Upper lobe of left lung (tissue), 6 donors: ENCODE results near the gene PLSCR3. TPM values are rescaled to one million over a fixed set of nuclear protein-coding genes. Genes with fewer than 3 reads are reported as not detected.

Experiments
- ATAC-seq, 2 donors: fragments of 200-7000 bp; cut with Tn5 transposase; one replicate each; pipeline ENCODE4 v1.9.1; 2022; ENCODE audit warnings: mild to moderate bottlenecking in 2 of 2, moderate library complexity in 2 of 2; ENCODE audit not compliant: low FRiP score in 2 of 2
- DNase-seq, 2 donors: peaks; one replicate each; pipeline ENCODE4 v3.0.0-alpha.2; 2019 to 2020
- H3K27ac ChIP-seq, 4 donors: fragments of 200-600 bp; sonication (generic); one replicate each; pipeline ENCODE4 v1.5.1; 2016 to 2019
- H3K27me3 ChIP-seq, 4 donors: fragments of 200-600 bp; sonication (generic); one replicate each; pipeline ENCODE4 v1.5.1; 2017 to 2019
- H3K36me3 ChIP-seq, 4 donors: fragments of 200-600 bp; sonication (generic); one replicate each; pipeline ENCODE4 v1.5.1; 2016 to 2019
- H3K4me1 ChIP-seq, 4 donors: fragments of 200-600 bp; sonication (generic); one replicate each; pipeline ENCODE4 v1.5.1; 2018 to 2019
- H3K4me3 ChIP-seq, 4 donors: fragments of 200-600 bp; sonication (generic); one replicate each; pipeline ENCODE4 v1.5.1; 2017 to 2019; ENCODE audit warnings: mild to moderate bottlenecking in 2 of 4, moderate library complexity in 1 of 4
- H3K9me3 ChIP-seq, 4 donors: fragments of 200-600 bp; sonication (generic); one replicate each; pipeline ENCODE4 v1.5.1; 2018 to 2019
- CTCF ChIP-seq, 6 experiments: fragments of 450-650 bp in 4 of 6; fragments of 200-600 bp in 2 of 6; sonication (generic) in 2 of 6; IDR thresholded peaks; one replicate each; pipeline ENCODE4 v1.5.1; 2016 to 2019; ENCODE audit warnings: antibody characterized with exemption in 6 of 6
- EP300 ChIP-seq, 4 donors: sonication (generic); formaldehyde crosslinking; IDR thresholded peaks; one replicate each; pipeline ENCODE4 v1.5.1; 2017; ENCODE audit warnings: antibody characterized with exemption in 4 of 4, control low read depth in 2 of 4
- POLR2A ChIP-seq, 4 donors: fragments of 450-650 bp; IDR thresholded peaks; one replicate each; pipeline ENCODE4 v1.5.1; 2016 to 2017; ENCODE audit warnings: antibody characterized with exemption in 4 of 4, mild to moderate bottlenecking in 2 of 4
- POLR2AphosphoS5 ChIP-seq, 2 donors: sonication (generic); formaldehyde crosslinking; IDR thresholded peaks; one replicate each; pipeline ENCODE4 v1.5.1; 2017; ENCODE audit warnings: antibody characterized with exemption in 2 of 2
- WGBS, 2 donors: methylation state at CpG; one replicate each; pipeline ENCODE4 v1.1.5; 2017 to 2018; 5-methylcytosine and 5-hydroxymethylcytosine counted together
- total RNA-seq, 6 donors: library from RNA; depleted of rRNA in 4 of 6; stranded (reverse); fragments of >200 nt in 4 of 6; gene quantifications; one replicate each; pipeline versions ENCODE4 v1.1.0 to v1.2.1, GENCODE V29; 2016 to 2021
- donor health status: DM: no; HTN: no; CAD: no; lungs with moderate emphysema.
- donor health status: DM: no; HTN: yes; CAD: no; lungs with severe emphysema.

PLSCR3 gene
- total RNA-seq, 6 donors from 2014 or later = 20.6 to 64.5 (median 37.7) TPM

- no peak for ATAC-seq
- 93 to 97% methylated on average over 9 to 11 of the region's 11 CpGs for WGBS, 2 donors
- H3K4me1 ChIP-seq = peaks cover 20 to 25% (median 21%) of the 10 kb centered on the region in 4 donors
- no peak overlapping the region for H3K4me3 ChIP-seq
- H3K27me3 ChIP-seq = no peaks in the 10 kb centered on the region
- H3K36me3 ChIP-seq = no peaks in the 10 kb centered on the region
- peak in 1 of 2 donors; percentile 76 for DNase-seq
- TF ChIP-seq POLR2AphosphoS5 (IDR thresholded peaks at IDR 0.05) (no peak), CTCF (IDR thresholded peaks at IDR 0.05) (no peak), EP300 (IDR thresholded peaks at IDR 0.05) (no peak), POLR2A (IDR thresholded peaks at IDR 0.05) (no peak)
- no peak overlapping the region for H3K27ac ChIP-seq
- no peaks in the 10 kb centered on the region for H3K9me3 ChIP-seq
Observed at GRCh38 chr17:7432296-7432695, 38.0 kb upstream of the PLSCR3 start.

- H3K27me3 ChIP-seq = no peaks in the 10 kb centered on the region
- H3K9me3 ChIP-seq = no peaks in the 10 kb centered on the region
- WGBS, 2 donors = 82% methylated on average over 1 of the region's 1 CpG; no CpG with 5 or more reads in 1 of the 2 donors
- ATAC-seq (no peak), DNase-seq (no peak)
- H3K4me1 ChIP-seq = peaks cover 9 to 14% (median 11%) of the 10 kb centered on the region in 4 donors
- H3K27ac ChIP-seq = no peak overlapping the region
- no peak overlapping the region for H3K4me3 ChIP-seq
- H3K36me3 ChIP-seq = no peaks in the 10 kb centered on the region
- TF ChIP-seq POLR2A (IDR thresholded peaks at IDR 0.05) (no peak), POLR2AphosphoS5 (IDR thresholded peaks at IDR 0.05) (no peak), CTCF (IDR thresholded peaks at IDR 0.05) (no peak), EP300 (IDR thresholded peaks at IDR 0.05) (no peak)
Observed at GRCh38 chr17:7431231-7431630, 36.9 kb upstream of the PLSCR3 start.

- DNase-seq (peak in 1 of 2 donors; percentile 70), ATAC-seq (no peak)
- Histone ChIP-seq H3K27ac (no peak overlapping the region), H3K4me1 (peaks cover 0 to 1% (median under 1%) of the 10 kb centered on the region in 4 donors), H3K36me3 (no peaks in the 10 kb centered on the region), H3K27me3 (no peaks in the 10 kb centered on the region), H3K9me3 (no peaks in the 10 kb centered on the region), H3K4me3 (no peak overlapping the region)
- TF ChIP-seq POLR2A (IDR thresholded peaks at IDR 0.05) = no peak
- TF ChIP-seq CTCF (IDR thresholded peaks at IDR 0.05) = no peak
- no peak for TF ChIP-seq EP300 (IDR thresholded peaks at IDR 0.05)
- TF ChIP-seq POLR2AphosphoS5 (IDR thresholded peaks at IDR 0.05) = no peak
- WGBS, 2 donors = 90 to 93% methylated on average over 8 to 10 of the region's 10 CpGs
Observed at GRCh38 chr17:7429722-7430121, 35.4 kb upstream of the PLSCR3 start.

GRCh38 chr17:7428557-7428956 lies 34.2 kb upstream of the PLSCR3 start, which contains the start of gene SPEM3:
TSS of gene SPEM3 (plus strand) at chr17:7428857. CDS start at chr17:7428903, 46 bp downstream.
- H3K4me1 ChIP-seq = no peaks in the 10 kb centered on the region
- 75 to 77% methylated on average over 5 of the region's 5 CpGs for WGBS, 2 donors
- no peaks in the 10 kb centered on the region for H3K36me3 ChIP-seq
- H3K27ac ChIP-seq = no peak within 1 kb of the TSS
- no peak within 1 kb of the TSS for H3K4me3 ChIP-seq
- no peaks in the 10 kb centered on the region for H3K27me3 ChIP-seq
- ATAC-seq (no peak), DNase-seq (no peak)
- TF ChIP-seq POLR2AphosphoS5 (IDR thresholded peaks at IDR 0.05) = no peak
- TF ChIP-seq POLR2A (IDR thresholded peaks at IDR 0.05) = no peak
- TF ChIP-seq EP300 (IDR thresholded peaks at IDR 0.05) = no peak
- TF ChIP-seq CTCF (IDR thresholded peaks at IDR 0.05) = no peak
- H3K9me3 ChIP-seq = no peaks in the 10 kb centered on the region

GRCh38 chr17:7427549-7427948 lies 33.2 kb upstream of the PLSCR3 start:
- ATAC-seq (no peak), DNase-seq (no peak)
- no peak overlapping the region for H3K27ac ChIP-seq
- WGBS, 2 donors = 88 to 93% methylated on average over 7 of the region's 7 CpGs
- H3K9me3 ChIP-seq = no peaks in the 10 kb centered on the region
- H3K27me3 ChIP-seq = no peaks in the 10 kb centered on the region
- no peak overlapping the region for H3K4me3 ChIP-seq
- no peaks in the 10 kb centered on the region for H3K4me1 ChIP-seq
- H3K36me3 ChIP-seq = no peaks in the 10 kb centered on the region
- TF ChIP-seq POLR2A (IDR thresholded peaks at IDR 0.05) = no peak
- TF ChIP-seq POLR2AphosphoS5 (IDR thresholded peaks at IDR 0.05) = no peak
- no peak for TF ChIP-seq EP300 (IDR thresholded peaks at IDR 0.05)
- TF ChIP-seq CTCF (IDR thresholded peaks at IDR 0.05) = no peak
